H1 (cell line): ENCODE data around the gene WSCD2. TPM values are rescaled to one million over a fixed set of nuclear protein-coding genes. Genes with fewer than 3 reads are reported as not detected.

Experiments
- CTCF ChIA-PET: fragments of 300-600 bp; sonication (Branson Sonifier 250); formaldehyde crosslinking; loops from one replicate; lab custom pipeline; 2021; ENCODE audit not compliant: partially characterized antibody; lab: Charles Lee
- POLR2A ChIA-PET: fragments of 300-600 bp; sonication (Branson Sonifier 250); formaldehyde crosslinking; loops from one replicate; lab custom pipeline; 2021; ENCODE audit warnings: inconsistent platforms; ENCODE audit not compliant: partially characterized antibody; lab: Charles Lee
- DNase-seq, 2 experiments: peaks; one replicate each; pipeline versions ENCODE4 v3.0.0 to v3.0.0-alpha.2; 2010 to 2022; ENCODE audit warnings: low spot score in 2 of 2, low read depth in 1 of 2, mixed read lengths in 1 of 2
- FAIRE-seq: peaks from 2 replicates; lab custom pipeline; 2011; peaks lifted over from hg19 to GRCh38; lab: Jason Lieb, UNC
- H2AFZ ChIP-seq: 2 replicates; pipeline ENCODE4 v1.8.1; 2012; ENCODE audit warnings: low read length, inconsistent platforms
- H2AK5ac ChIP-seq: 2 replicates; pipeline ENCODE4 v1.6.1; 2013; ENCODE audit warnings: low read depth, low read length
- H2BK120ac ChIP-seq: replicated peaks from 2 replicates; pipeline ENCODE3; 2013; ENCODE audit warnings: low read depth, low read length, inconsistent platforms
- H2BK12ac ChIP-seq: 2 replicates; pipeline ENCODE4 v1.6.1; 2013; ENCODE audit warnings: low read depth, low read length
- H2BK15ac ChIP-seq: 2 replicates; pipeline ENCODE4 v1.6.1; 2013; ENCODE audit warnings: low read length
- H2BK20ac ChIP-seq: 2 replicates; pipeline ENCODE4 v1.6.1; 2013; ENCODE audit warnings: low read length
- H2BK5ac ChIP-seq: 2 replicates; pipeline ENCODE4 v1.6.1; 2013; ENCODE audit warnings: low read depth, low read length
- H3K14ac ChIP-seq: 2 replicates; pipeline ENCODE4 v1.6.1; 2013; ENCODE audit warnings: inconsistent platforms; ENCODE audit not compliant: insufficient read length
- H3K18ac ChIP-seq: 2 replicates; pipeline ENCODE4 v1.6.1; 2013; ENCODE audit warnings: low read length; ENCODE audit errors: extremely low read depth
- H3K23ac ChIP-seq: 2 replicates; pipeline ENCODE4 v1.6.1; 2013; ENCODE audit warnings: inconsistent platforms; ENCODE audit not compliant: insufficient read length
- H3K23me2 ChIP-seq: 2 replicates; pipeline ENCODE4 v1.6.1; 2013; ENCODE audit warnings: low read depth, low read length
- H3K27ac ChIP-seq: 2 replicates; pipeline ENCODE4 v1.6.1; 2011; ENCODE audit warnings: low read depth, low read length, inconsistent platforms
- H3K27me3 ChIP-seq, 4 experiments: replicated peaks in 1 of 4; 1 replicate in 1 of 4; 2 replicates in 3 of 4; pipeline versions ENCODE4 v1.6.1 to v1.8.1; 2011 to 2013; ENCODE audit warnings: low read length in 3 of 4, mild to moderate bottlenecking in 3 of 4, inconsistent platforms in 2 of 4, mixed read lengths in 2 of 4, moderate library complexity in 1 of 4; ENCODE audit not compliant: control insufficient read depth in 3 of 4, insufficient read depth in 3 of 4; ENCODE audit errors: extremely low read depth in 1 of 4
- H3K36me3 ChIP-seq, 4 experiments: 2 replicates each; pipeline versions ENCODE4 v1.6.1 to v1.8.1; 2011 to 2013; ENCODE audit warnings: mild to moderate bottlenecking in 4 of 4, low read length in 3 of 4, moderate library complexity in 2 of 4, control low read depth in 1 of 4, inconsistent platforms in 1 of 4; ENCODE audit not compliant: insufficient read depth in 4 of 4, control insufficient read depth in 2 of 4
- H3K4ac ChIP-seq: replicated peaks from 2 replicates; pipeline ENCODE3; 2013; ENCODE audit warnings: low read length, low read depth, mixed read lengths, inconsistent platforms; ENCODE audit not compliant: insufficient read length
- H3K4me1 ChIP-seq, 4 experiments: replicated peaks in 1 of 4; 1 replicate in 1 of 4; 2 replicates in 3 of 4; pipeline versions ENCODE4 v1.6.1 to v1.8.1; 2011 to 2013; ENCODE audit warnings: low read length in 3 of 4, inconsistent platforms in 2 of 4, mixed read lengths in 1 of 4; ENCODE audit not compliant: insufficient read depth in 4 of 4, control insufficient read depth in 3 of 4
- H3K4me2 ChIP-seq, 2 experiments: 2 replicates each; pipeline versions ENCODE4 v1.6.1 to v1.8.1; 2011 to 2013; ENCODE audit warnings: low read depth in 2 of 2, low read length in 2 of 2, control low read depth in 1 of 2, inconsistent platforms in 1 of 2, mild to moderate bottlenecking in 1 of 2; ENCODE audit not compliant: insufficient read depth in 1 of 2
- H3K4me3 ChIP-seq, 4 experiments: fragments of 200-600, 300-600 bp in 1 of 4; sonication (generic), shearing (Covaris generic), sonication (Bioruptor Twin) in 1 of 4; 2 replicates each; pipeline versions ENCODE4 v1.5.1 to v1.8.1; 2011 to 2016; ENCODE audit warnings: low read length in 4 of 4, low read depth in 3 of 4, control low read depth in 2 of 4, inconsistent platforms in 2 of 4, mild to moderate bottlenecking in 2 of 4, mixed read lengths in 1 of 4, moderate library complexity in 1 of 4; ENCODE audit not compliant: insufficient read depth in 2 of 4; ENCODE audit errors: extremely low read depth in 1 of 4
- H3K56ac ChIP-seq: replicated peaks from 2 replicates; pipeline ENCODE3; 2013; ENCODE audit warnings: low read depth, mild to moderate bottlenecking, mixed read lengths, low read length, inconsistent platforms; ENCODE audit not compliant: insufficient read length
- H3K79me1 ChIP-seq: 2 replicates; pipeline ENCODE4 v1.6.1; 2013; ENCODE audit warnings: low read depth, low read length, control low read depth
- H3K79me2 ChIP-seq, 2 experiments: 2 replicates each; pipeline versions ENCODE4 v1.6.1 to v1.8.1; 2012 to 2013; ENCODE audit warnings: low read length in 2 of 2, mild to moderate bottlenecking in 2 of 2, inconsistent platforms in 1 of 2; ENCODE audit not compliant: insufficient read depth in 2 of 2, control insufficient read depth in 1 of 2
- H3K9ac ChIP-seq, 4 experiments: replicated peaks in 1 of 4; 1 replicate in 1 of 4; 2 replicates in 3 of 4; pipeline versions ENCODE4 v1.6.1 to v1.8.1; 2011 to 2013; ENCODE audit warnings: low read depth in 3 of 4, low read length in 3 of 4, control low read depth in 2 of 4, mild to moderate bottlenecking in 2 of 4, moderate library complexity in 2 of 4, inconsistent platforms in 1 of 4; ENCODE audit errors: extremely low read depth in 1 of 4
- H3K9me3 ChIP-seq, 2 experiments: 2 replicates each; pipeline versions ENCODE4 v1.6.1 to v1.8.1; 2012 to 2013; ENCODE audit warnings: mild to moderate bottlenecking in 2 of 2, moderate library complexity in 2 of 2, control low read depth in 1 of 2, inconsistent platforms in 1 of 2, low read depth in 1 of 2, low read length in 1 of 2, mixed read lengths in 1 of 2; ENCODE audit not compliant: insufficient read depth in 2 of 2
- H4K20me1 ChIP-seq, 2 experiments: replicated peaks in 1 of 2; 2 replicates each; pipeline versions ENCODE3 to v1.8.1; 2011 to 2013; ENCODE audit warnings: inconsistent platforms in 2 of 2, low read length in 2 of 2, mild to moderate bottlenecking in 1 of 2; ENCODE audit not compliant: insufficient read depth in 2 of 2, control insufficient read depth in 1 of 2
- H4K5ac ChIP-seq: 2 replicates; pipeline ENCODE4 v1.6.1; 2013; ENCODE audit warnings: low read length, low read depth, mixed read lengths, inconsistent platforms; ENCODE audit not compliant: insufficient read length
- H4K8ac ChIP-seq: 2 replicates; pipeline ENCODE4 v1.8.0; 2013; ENCODE audit warnings: mild to moderate bottlenecking, moderate library complexity, low read length, inconsistent platforms; ENCODE audit not compliant: insufficient read depth; ENCODE audit errors: extremely low read depth
- H4K91ac ChIP-seq: replicated peaks from 2 replicates; pipeline ENCODE3; 2013; ENCODE audit warnings: low read length, mixed read lengths, inconsistent platforms; ENCODE audit not compliant: insufficient read length
- BACH1 ChIP-seq: IDR thresholded peaks from 2 replicates; pipeline ENCODE4 v1.6.1; 2012; ENCODE audit warnings: low read length, improper control_type of control experiment
- BRCA1 ChIP-seq: IDR thresholded peaks from 2 replicates; pipeline ENCODE4 v1.6.1; 2012; ENCODE audit warnings: low read depth, low read length, improper control_type of control experiment
- CHD1 ChIP-seq: IDR thresholded peaks from 2 replicates; pipeline ENCODE4 v1.6.1; 2012; ENCODE audit warnings: low read depth, low read length, improper control_type of control experiment
- CHD2 ChIP-seq: IDR thresholded peaks from 2 replicates; pipeline ENCODE4 v1.6.1; 2012; ENCODE audit warnings: low read length, improper control_type of control experiment
- GTF2F1 ChIP-seq: IDR thresholded peaks from 2 replicates; pipeline ENCODE4 v1.6.1; 2012; ENCODE audit warnings: low read depth, low read length, improper control_type of control experiment, borderline replicate concordance
- KDM1A ChIP-seq: fragments of 200-600, 300-600 bp; sonication (generic); IDR thresholded peaks from 2 replicates; pipeline ENCODE4 v1.7.1; 2016; ENCODE audit warnings: mild to moderate bottlenecking, low read length, borderline replicate concordance
- MAFK ChIP-seq: IDR thresholded peaks from 2 replicates; pipeline ENCODE4 v1.6.1; 2012; ENCODE audit warnings: low read depth, mild to moderate bottlenecking, improper control_type of control experiment, low read length
- NANOG ChIP-seq: IDR thresholded peaks from 2 replicates; pipeline ENCODE4 v1.6.1; 2011; ENCODE audit warnings: low read length, low read depth, mild to moderate bottlenecking, inconsistent platforms; ENCODE audit not compliant: insufficient read depth, poor library complexity, severe bottlenecking
- PHF8 ChIP-seq: fragments of 200-600 bp; sonication (generic); conservative IDR thresholded peaks from 2 replicates; pipeline ENCODE4 v1.7.1; 2012; ENCODE audit warnings: low read depth, mild to moderate bottlenecking, inconsistent platforms, low read length, moderate library complexity
- SIRT6 ChIP-seq: IDR thresholded peaks from one replicate; pipeline ENCODE4 v1.7.1; 2012; ENCODE audit warnings: low read length, inconsistent platforms
- SP2 ChIP-seq: IDR thresholded peaks from 2 replicates; pipeline ENCODE4 v1.6.1; 2012; ENCODE audit warnings: mild to moderate bottlenecking, low read length, inconsistent platforms
- TAF7 ChIP-seq: optimal IDR thresholded peaks from 2 replicates; pipeline ENCODE3; 2011; ENCODE audit warnings: low read depth, mild to moderate bottlenecking, inconsistent platforms, low read length, moderate library complexity, borderline replicate concordance
- TBP ChIP-seq: IDR thresholded peaks from 2 replicates; pipeline ENCODE4 v1.6.1; 2011; ENCODE audit warnings: low read depth, low read length, improper control_type of control experiment
- YY1 ChIP-seq: IDR thresholded peaks from 2 replicates; pipeline ENCODE4 v1.6.1; 2011; ENCODE audit warnings: low read depth, mild to moderate bottlenecking, low read length
- WGBS, 2 experiments: shearing (Covaris generic) in 1 of 2; methylation state at CpG; one replicate each; pipeline versions ENCODE4 v1.1.6 to v1.1.7; 2013 to 2015; ENCODE audit warnings: low lambda C conversion rate in 2 of 2, mixed read lengths in 2 of 2, inconsistent platforms in 1 of 2, low coverage in 1 of 2, missing lambda C conversion rate in 1 of 2; ENCODE audit not compliant: insufficient replicate concordance in 2 of 2, insufficient coverage in 1 of 2, insufficient read length in 1 of 2; ENCODE audit errors: extremely low coverage in 1 of 2, missing lambda C conversion rate in 1 of 2; 5-methylcytosine and 5-hydroxymethylcytosine counted together
- polyA plus RNA-seq, 7 experiments: library from polyadenylated mRNA; depleted of rRNA in 3 of 7; stranded (reverse) in 5 of 7; unstranded in 2 of 7; fragments of >200 nt in 5 of 7; fragments of 200-250 nt in 2 of 7; gene quantifications; 1 replicate in 5 of 7; 2 replicates in 1 of 7; 4 replicates in 1 of 7; pipeline versions ENCODE4 v1.2.1 to v1.2.3, GENCODE V29; 2011 to 2013; ENCODE audit warnings: missing spikeins in 2 of 7, mixed read lengths in 2 of 7
- total RNA-seq: library from RNA; stranded (reverse); fragmentation: NEBNext Ultra II Directional; extraction: Animal tissue kit (Norgen Biotek cat#: 25700); gene quantifications from 2 replicates; pipeline ENCODE4 v1.2.1, GENCODE V29; 2021
- TF ChIP-seq, protein P1 (sequence below): IDR thresholded peaks from 2 replicates; pipeline ENCODE4 v1.6.1; 2012; ENCODE audit warnings: inconsistent platforms

Gene WSCD2
- total and polyA plus RNA-seq, 2 of the 8 experiments (the other 6 are each of a cell fraction or from before 2014, with no cell fraction given): 1.3 to 2.2 TPM

- H3K23me2 ChIP-seq: no peaks in the 10 kb centered on the region
- H3K4me1 ChIP-seq: peaks cover 0 to 8% (median 4%) of the 10 kb centered on the region in 4 experiments; a peak in 3 of 7 replicates
- POLR2A ChIA-PET: interaction anchor here (0.9 kb wide), 1 partner anchor 76 kb away, joined by 3 read pairs; no protein-coding TSS in a partner anchor
- no peak overlapping the region for H3K9ac ChIP-seq
- H2BK12ac ChIP-seq: no peak overlapping the region; the same call in 1 of the 2 replicates
- H2AFZ ChIP-seq: no peak overlapping the region
- H2BK15ac ChIP-seq: no peak overlapping the region
- DNase-seq (no peak), FAIRE-seq (no peak)
- CTCF ChIA-PET: interaction anchor here (0.7 to 1.5 kb wide), 8 partner anchors 12 to 877 kb away, joined by 3 to 5 read pairs (median 4); no protein-coding TSS in a partner anchor
- H2BK20ac ChIP-seq: no peak overlapping the region
- no peaks in the 10 kb centered on the region for H3K27me3 ChIP-seq
- peaks cover 0 to under 1% of the 10 kb centered on the region in 2 experiments; a peak in 1 of 4 replicates for H3K9me3 ChIP-seq
- H3K23ac ChIP-seq: no peak overlapping the region
- H2BK120ac ChIP-seq: no peak overlapping the region
- no peak overlapping the region for H3K4me3 ChIP-seq
- 100% methylated on average over 5 of the region's 5 CpGs; no CpG with 5 or more reads in 1 of the 2 experiments for WGBS, 2 experiments
- no peak overlapping the region for H2AK5ac ChIP-seq
- no peak overlapping the region for H2BK5ac ChIP-seq
- no peak overlapping the region for H3K4ac ChIP-seq
- H4K91ac ChIP-seq: no peak overlapping the region
- no peaks in the 10 kb centered on the region for H3K79me2 ChIP-seq
- H3K14ac ChIP-seq: no peak overlapping the region
- H3K18ac ChIP-seq: no peak overlapping the region
- H4K20me1 ChIP-seq: no peaks in the 10 kb centered on the region
- H4K8ac ChIP-seq: no peak overlapping the region
- H3K56ac ChIP-seq: no peak overlapping the region
- H3K4me2 ChIP-seq: no peak overlapping the region; a peak in 1 of 4 replicates
- H3K27ac ChIP-seq: no peak overlapping the region
- H3K79me1 ChIP-seq: no peaks in the 10 kb centered on the region
- H3K36me3 ChIP-seq: no peaks in the 10 kb centered on the region
- no peak overlapping the region for H4K5ac ChIP-seq
- TF ChIP-seq SP2 (no peak), CHD1 (no peak), BRCA1 (no peak), SIRT6 (no peak), MAFK (no peak), NANOG (no peak), PHF8 (no peak), TAF7 (no peak), YY1 (no peak), GTF2F1 (no peak), KDM1A (no peak), BACH1 (no peak), TBP (no peak), CHD2 (no peak)
- TF ChIP-seq, protein P1, sequence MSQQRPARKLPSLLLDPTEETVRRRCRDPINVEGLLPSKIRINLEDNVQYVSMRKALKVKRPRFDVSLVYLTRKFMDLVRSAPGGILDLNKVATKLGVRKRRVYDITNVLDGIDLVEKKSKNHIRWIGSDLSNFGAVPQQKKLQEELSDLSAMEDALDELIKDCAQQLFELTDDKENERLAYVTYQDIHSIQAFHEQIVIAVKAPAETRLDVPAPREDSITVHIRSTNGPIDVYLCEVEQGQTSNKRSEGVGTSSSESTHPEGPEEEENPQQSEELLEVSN: no peak
These were observed 124.9 kb downstream of the WSCD2 start for GRCh38 chr12:108254030-108254429.
